ENCODE results near the gene BMP2K.
"Not testable (repeated sequence)": the region's sequence is repeated elsewhere in the genome, so short reads cannot be mapped to it uniquely, and the experiment has no call there.

BMP2K gene

GRCh38 chr4:78765432-78766006, 10.6 kb upstream of the BMP2K start:
- no peak for DNase-seq

GRCh38 chr4:78766026-78766425, 10.1 kb upstream of the BMP2K start:
- DNase-seq, result no peak

DNA sequence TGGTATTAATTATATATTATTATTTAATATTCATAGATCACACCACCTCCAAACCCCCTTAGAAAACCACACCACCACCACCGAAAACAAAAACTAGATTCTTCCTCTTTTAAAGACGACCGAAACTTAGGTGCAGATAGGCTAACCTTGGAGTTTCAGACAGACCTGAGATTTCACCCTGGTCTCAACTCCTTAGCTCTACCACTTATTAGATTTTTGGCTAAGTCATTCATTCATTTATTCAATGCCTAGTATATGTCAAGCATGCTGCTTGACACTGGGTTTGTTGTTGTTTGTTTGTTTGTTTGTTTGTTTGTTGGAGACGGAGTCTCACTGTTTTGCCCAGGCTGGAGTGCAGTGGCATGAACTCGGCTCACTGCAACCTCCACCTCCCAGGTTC, 9.5 kb upstream of the BMP2K start:
- no peak for DNase-seq

DNA sequence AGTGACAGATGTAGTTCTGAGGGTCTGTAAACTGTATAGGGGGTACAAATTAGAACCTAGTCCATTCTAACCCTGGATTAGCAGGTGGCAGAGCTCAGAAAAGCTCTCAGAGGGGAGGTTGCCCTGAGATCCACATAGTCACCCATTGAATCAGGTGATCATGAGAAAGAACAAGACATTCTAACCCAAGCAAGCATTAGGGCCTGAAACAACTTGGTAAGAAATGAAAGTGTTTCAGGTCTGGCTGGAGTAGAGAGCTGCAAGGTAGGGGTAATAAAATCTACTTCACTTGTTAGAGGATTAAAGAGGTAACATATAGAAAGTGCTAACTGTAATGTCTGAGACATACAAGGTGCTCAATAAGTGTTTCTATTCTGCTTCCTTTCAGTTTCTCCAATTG, 8.8 kb upstream of the BMP2K start:
- DNase-seq, result no peak

DNA sequence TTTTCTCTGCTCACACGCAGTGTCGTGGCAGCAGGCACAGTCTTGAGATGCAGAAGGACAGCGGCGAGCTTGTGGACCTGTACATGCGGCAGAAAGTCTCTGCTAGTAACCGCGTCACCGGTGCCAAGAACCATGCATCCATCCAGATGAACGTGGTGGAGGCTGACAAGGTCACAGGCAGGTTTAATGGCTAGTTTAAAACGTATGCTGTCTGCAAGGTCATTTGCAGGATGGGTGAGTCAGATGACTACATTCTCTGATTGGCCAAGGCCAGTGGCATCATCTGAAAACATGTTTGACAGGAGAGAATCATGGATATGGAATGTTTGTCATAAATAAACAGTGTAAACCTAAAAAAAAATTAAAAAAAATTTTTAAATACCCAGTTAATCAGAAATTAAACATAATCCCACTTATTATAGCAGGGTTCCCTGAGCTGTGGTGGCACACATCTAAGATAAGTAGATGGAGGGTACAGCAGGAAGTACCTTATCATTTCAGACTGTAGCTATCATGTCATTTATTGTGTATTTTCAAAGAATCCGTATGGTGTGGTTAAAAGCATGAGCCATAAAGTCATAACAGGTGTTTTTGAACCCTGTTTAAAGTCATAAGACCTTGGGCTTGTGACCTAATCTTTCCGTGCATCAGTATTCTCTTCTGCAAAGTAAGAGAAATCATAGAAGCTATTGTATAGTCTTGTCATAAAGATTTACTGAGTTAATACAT, 7.5 kb upstream of the BMP2K start:
- DNase-seq, result no peak

DNA sequence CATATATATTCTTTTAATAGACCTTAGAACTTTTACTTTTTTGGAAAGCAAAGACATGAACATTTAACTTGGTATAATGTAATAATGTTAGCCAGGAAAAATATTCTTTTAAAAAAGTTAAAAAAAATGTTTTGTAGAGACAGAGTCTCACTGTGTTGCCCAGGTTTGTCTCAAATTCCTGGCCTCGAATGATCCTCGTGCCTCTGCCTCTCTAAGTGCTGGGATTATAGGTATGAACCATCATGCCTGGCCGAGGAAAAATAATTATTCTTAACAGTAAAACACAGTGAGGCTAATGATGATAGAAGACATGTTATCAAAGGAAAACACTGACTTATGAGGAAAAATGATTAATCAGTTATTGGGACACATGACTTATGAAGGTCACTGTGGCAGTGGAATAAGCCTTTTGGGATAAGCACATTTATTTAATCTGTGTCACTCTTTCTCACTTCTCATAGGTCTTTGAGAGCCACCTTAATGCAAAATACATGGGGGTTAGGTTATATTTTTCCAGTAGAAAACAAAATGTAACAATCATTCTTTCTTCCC, 6.0 kb upstream of the BMP2K start:
- no peak for DNase-seq

DNA sequence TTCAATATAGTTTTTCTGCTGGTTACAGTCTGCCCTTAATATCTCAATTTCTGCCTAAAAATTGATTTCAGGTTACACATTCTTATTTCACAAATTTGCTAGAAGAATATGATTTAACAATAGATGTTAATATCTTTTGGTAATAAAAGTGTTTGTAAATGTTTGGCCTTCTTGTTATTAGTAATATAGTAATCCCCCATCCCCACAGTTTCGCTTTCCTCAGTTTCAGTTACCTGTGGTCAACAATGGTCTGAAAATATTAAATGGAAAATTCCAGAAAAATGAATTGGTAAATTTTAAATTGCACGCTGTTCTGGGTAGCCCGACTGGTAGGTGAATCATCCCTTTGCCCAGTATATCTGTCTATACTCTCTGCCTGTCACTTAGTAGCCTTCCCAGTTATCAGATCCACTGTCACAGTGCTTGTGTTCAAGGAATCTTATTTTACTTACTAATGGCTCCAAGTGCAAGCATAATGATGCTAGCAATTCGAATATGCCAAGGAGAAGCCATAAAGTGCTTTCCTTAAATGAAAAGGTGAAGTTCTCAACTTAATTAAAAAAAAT, 3.5 kb upstream of the BMP2K start:
- no peak for DNase-seq

DNA sequence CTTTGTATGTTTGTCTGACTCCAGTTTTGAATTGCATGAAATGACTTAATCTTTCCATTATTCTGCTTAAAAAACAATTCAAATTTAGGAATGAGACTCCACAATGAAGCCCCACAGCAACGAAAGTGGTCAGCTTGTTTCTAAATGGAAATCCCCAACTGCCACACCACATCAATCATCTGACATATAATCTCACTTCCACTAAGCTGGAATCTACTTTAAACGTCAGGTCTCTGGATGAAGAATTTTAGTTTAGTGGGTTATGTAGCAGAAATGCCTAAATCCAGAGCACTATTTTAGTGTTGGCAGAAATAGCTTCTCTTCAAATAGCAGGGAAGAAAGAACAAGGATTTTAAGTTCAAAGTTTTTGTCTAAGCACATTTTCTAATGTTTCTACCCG, 1.7 kb upstream of the BMP2K start:
- DNase-seq, result no peak

- peak; percentile 87 for DNase-seq
Measured at GRCh38 chr4:78775303-78776078, 659 bp upstream of the BMP2K start.

- DNase-seq, result peak; percentile 66
Measured at GRCh38 chr4:78776729-78777575, 802 bp downstream of the BMP2K start.

GRCh38 chr4:78777576-78777940, 1.4 kb downstream of the BMP2K start:
- DNase-seq, result no peak

DNA sequence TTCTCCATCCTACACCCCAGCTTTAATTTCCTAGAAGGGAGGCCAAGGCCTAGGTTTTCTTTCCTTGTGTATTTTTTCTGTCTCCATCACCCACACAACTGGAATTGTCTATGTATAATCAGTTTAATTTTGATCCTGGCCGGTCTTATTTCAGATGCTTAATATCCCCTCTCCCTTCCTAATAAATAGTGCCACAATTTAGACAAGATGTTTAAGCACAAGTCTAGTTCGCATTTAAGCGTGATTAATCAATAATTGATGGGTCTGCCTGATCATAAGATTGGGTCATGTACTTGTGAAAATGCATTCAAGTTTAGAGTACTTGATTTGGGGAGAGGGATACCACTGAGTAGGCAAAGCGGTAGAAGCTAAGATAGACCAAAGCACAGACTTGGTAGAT, 2.4 kb downstream of the BMP2K start:
- no peak for DNase-seq

- DNase-seq, result no peak
Measured at GRCh38 chr4:78779280-78779679, 3.1 kb downstream of the BMP2K start.

- no peak for DNase-seq
Measured at GRCh38 chr4:78780093-78780492, 3.9 kb downstream of the BMP2K start.

DNA sequence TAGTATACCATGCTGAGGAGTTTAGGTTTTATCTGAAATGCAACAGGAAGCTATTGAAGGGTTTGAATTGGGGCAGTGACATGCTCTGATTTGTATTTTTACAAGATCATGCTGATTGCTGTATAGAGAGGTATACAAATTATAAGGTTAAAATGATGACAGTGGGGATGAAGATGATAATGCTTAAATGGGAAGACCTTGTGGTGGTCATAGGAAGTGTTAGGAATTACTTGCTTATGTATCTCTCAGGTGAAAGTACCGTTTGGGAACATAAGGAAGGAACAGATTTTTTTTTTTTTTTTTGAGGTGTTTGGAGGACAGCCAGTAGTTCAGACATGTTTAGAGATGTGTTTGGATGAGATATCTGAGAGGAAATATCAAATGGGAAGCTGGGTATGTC, 5.0 kb downstream of the BMP2K start:
- DNase-seq, result no peak

DNA sequence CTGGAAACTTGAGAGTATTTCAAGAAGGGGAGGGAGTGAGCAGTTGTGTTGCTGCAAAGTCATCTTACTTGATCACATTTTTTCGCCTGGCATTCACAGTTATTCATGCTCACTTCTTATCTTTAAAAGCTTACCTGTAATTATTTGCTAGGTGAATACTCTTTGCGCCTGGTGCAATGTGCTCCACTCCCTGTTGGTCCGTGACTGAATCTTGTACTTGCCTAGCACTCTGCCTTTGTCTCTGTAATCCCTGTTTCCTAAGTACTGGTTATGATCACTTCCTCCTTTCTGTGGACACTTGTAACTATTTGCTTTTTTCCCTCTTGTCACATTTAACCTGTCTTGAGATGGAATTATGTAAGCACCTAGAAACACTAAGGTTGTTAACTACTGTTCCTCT, 5.8 kb downstream of the BMP2K start:
- no peak for DNase-seq

- DNase-seq, result no peak
Measured at GRCh38 chr4:78784236-78784865, 8.2 kb downstream of the BMP2K start.

DNA sequence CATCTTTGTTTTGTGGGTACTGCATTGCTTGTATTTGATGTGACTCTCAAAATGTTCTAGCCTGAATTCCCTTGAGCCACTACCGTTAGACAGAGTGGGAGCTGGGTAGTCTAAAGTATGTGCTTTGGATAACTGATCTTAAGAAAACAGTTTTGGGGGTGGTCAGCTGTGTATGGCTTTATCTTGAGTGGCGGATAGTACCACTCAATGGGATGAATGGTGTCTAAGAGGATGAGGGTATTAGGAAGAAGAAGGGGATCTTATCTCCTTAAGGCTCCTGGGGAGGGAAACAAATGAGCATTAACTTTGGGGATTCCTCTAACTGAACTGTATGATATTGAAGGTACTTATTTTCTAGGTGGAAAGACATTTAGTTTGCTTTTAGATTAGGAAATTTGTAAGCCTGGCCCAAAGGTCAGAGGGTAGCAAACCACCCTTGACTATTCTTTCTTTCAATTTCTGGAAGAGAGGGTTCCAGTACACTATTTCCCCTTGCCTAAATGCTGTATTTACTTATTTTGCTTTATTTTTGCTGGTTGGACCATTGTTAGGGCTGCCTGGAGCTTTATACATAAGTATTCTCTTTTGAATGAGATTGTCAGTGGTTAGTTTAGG, 11.3 kb downstream of the BMP2K start:
- no peak for DNase-seq

GRCh38 chr4:78788007-78788889, 12.1 kb downstream of the BMP2K start:
- no peak for DNase-seq

- DNase-seq, result not testable (repeated sequence)
Measured at GRCh38 chr4:78795594-78796416, 19.7 kb downstream of the BMP2K start.

Data from activated CD4-positive, alpha-beta T cell treated with anti-CD3 and anti-CD28 coated beads for 48 hours (primary cell).